ENCODE measurements around the gene STX18.

DNA sequence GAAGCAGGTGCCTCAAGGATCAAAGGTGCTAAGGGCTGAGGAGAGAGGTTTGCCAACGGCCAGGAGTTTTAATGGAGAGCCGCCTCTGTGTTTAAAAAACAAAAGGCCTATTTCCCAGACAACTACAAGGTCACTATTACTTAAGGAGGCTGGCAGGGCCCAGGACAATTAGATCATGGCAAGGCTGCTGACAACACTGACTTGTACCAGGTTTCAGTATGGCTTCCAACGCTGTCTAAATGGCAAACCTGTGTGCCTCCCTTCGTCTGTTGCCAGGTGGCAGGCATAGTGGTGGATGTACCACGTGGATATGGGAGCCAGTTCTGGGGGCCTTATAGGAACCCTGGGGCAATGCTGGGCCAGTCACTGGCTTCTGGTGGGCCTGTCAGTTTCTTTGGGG, 114.0 kb downstream of the STX18 start:
- TF ChIP-seq POLR2AphosphoS5 (IDR thresholded peaks at IDR 0.05; ENCODE audit: low read length) (no peak), POLR2A (IDR thresholded peaks at IDR 0.05; ENCODE audit: low read depth, low read length) (no peak), NFIC (IDR thresholded peaks at IDR 0.05; ENCODE audit: low read depth, low read length) (no peak)
- TF ChIP-seq, protein P1, sequence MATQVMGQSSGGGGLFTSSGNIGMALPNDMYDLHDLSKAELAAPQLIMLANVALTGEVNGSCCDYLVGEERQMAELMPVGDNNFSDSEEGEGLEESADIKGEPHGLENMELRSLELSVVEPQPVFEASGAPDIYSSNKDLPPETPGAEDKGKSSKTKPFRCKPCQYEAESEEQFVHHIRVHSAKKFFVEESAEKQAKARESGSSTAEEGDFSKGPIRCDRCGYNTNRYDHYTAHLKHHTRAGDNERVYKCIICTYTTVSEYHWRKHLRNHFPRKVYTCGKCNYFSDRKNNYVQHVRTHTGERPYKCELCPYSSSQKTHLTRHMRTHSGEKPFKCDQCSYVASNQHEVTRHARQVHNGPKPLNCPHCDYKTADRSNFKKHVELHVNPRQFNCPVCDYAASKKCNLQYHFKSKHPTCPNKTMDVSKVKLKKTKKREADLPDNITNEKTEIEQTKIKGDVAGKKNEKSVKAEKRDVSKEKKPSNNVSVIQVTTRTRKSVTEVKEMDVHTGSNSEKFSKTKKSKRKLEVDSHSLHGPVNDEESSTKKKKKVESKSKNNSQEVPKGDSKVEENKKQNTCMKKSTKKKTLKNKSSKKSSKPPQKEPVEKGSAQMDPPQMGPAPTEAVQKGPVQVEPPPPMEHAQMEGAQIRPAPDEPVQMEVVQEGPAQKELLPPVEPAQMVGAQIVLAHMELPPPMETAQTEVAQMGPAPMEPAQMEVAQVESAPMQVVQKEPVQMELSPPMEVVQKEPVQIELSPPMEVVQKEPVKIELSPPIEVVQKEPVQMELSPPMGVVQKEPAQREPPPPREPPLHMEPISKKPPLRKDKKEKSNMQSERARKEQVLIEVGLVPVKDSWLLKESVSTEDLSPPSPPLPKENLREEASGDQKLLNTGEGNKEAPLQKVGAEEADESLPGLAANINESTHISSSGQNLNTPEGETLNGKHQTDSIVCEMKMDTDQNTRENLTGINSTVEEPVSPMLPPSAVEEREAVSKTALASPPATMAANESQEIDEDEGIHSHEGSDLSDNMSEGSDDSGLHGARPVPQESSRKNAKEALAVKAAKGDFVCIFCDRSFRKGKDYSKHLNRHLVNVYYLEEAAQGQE (IDR thresholded peaks at IDR 0.05; ENCODE audit: low read depth, low read length), result no peak
